GM23338 (cell line): Measurements from ENCODE around the gene BRCA1. TPM values are rescaled to one million over a fixed set of nuclear protein-coding genes. Genes with fewer than 3 reads are reported as not detected.
A peak's percentile ranks its signal among the peaks of the same experiment; 100 is the strongest.

ENCODE experiments used
- ATAC-seq: fragments of 200-7000 bp; cut with Tn5 transposase; 3 replicates; pipeline ENCODE4 v1.9.1; 2020
- DNase-seq: peaks from one replicate; pipeline ENCODE4 v3.0.0-alpha.2; 2015; ENCODE audit warnings: low spot score
- H2AFZ ChIP-seq: fragments of 200-600 bp; sonication (generic); 2 replicates; pipeline ENCODE4 v1.8.0; 2016; ENCODE audit warnings: antibody characterized with exemption, mild to moderate bottlenecking, moderate library complexity
- H3F3A ChIP-seq: fragments of 200-600 bp; sonication (generic); replicated peaks from 2 replicates; pipeline ENCODE4 v1.8.0; 2017; ENCODE audit warnings: antibody characterized with exemption, mixed run types, low read depth
- H3K27ac ChIP-seq: fragments of 200-600 bp; sonication (generic); 2 replicates; pipeline ENCODE4 v1.6.1; 2016; ENCODE audit warnings: low read depth
- H3K27me3 ChIP-seq: fragments of 200-600 bp; sonication (generic); 2 replicates; pipeline ENCODE4 v1.8.0; 2016; ENCODE audit warnings: mild to moderate bottlenecking, mixed run types, moderate library complexity; ENCODE audit not compliant: insufficient read depth
- H3K36me3 ChIP-seq: fragments of 200-600 bp; sonication (generic); 2 replicates; pipeline ENCODE4 v1.8.0; 2016; ENCODE audit warnings: mild to moderate bottlenecking; ENCODE audit not compliant: insufficient read depth
- H3K4me1 ChIP-seq: fragments of 200-600 bp; sonication (generic); 2 replicates; pipeline ENCODE4 v1.8.0; 2016; ENCODE audit warnings: mild to moderate bottlenecking, moderate library complexity; ENCODE audit not compliant: insufficient read depth
- H3K4me2 ChIP-seq: fragments of 200-600 bp; sonication (generic); 2 replicates; pipeline ENCODE4 v1.7.1; 2017; ENCODE audit warnings: mixed run types
- H3K4me3 ChIP-seq: fragments of 200-600 bp; sonication (generic); 2 replicates; pipeline ENCODE4 v1.6.1; 2016; ENCODE audit warnings: mixed run types
- H3K79me2 ChIP-seq: fragments of 200-600 bp; sonication (generic); replicated peaks from 2 replicates; pipeline ENCODE4 v1.8.0; 2017; ENCODE audit warnings: mild to moderate bottlenecking; ENCODE audit not compliant: insufficient read depth
- H3K9me2 ChIP-seq: fragments of 200-600 bp; sonication (generic); 2 replicates; pipeline ENCODE4 v1.8.0; 2017; ENCODE audit not compliant: insufficient read depth
- H4K20me1 ChIP-seq: fragments of 200-600 bp; sonication (generic); replicated peaks from 2 replicates; pipeline ENCODE4 v1.8.0; 2017; ENCODE audit warnings: mild to moderate bottlenecking; ENCODE audit not compliant: insufficient read depth
- H3K27ac Mint-ChIP-seq: 2 replicates; pipeline ENCODE4 v1.8.0; 2020; ENCODE audit warnings: inconsistent platforms, mild to moderate bottlenecking, moderate library complexity, mixed read lengths
- H3K27me3 Mint-ChIP-seq: 3 replicates; pipeline ENCODE4 v1.8.0; 2022; ENCODE audit warnings: low read depth, mild to moderate bottlenecking, moderate library complexity, mixed read lengths, inconsistent platforms; ENCODE audit not compliant: insufficient read depth, poor library complexity
- H3K36me3 Mint-ChIP-seq: 3 replicates; pipeline ENCODE4 v1.8.0; 2021; ENCODE audit warnings: low read depth, mild to moderate bottlenecking, inconsistent platforms, moderate library complexity, mixed read lengths
- H3K4me1 Mint-ChIP-seq: 3 replicates; pipeline ENCODE4 v1.8.0; 2020; ENCODE audit warnings: mild to moderate bottlenecking, inconsistent platforms, mixed read lengths
- H3K4me3 Mint-ChIP-seq: 3 replicates; pipeline ENCODE4 v1.8.0; 2021; ENCODE audit warnings: moderate library complexity, mild to moderate bottlenecking, inconsistent platforms, mixed read lengths
- H3K9me3 Mint-ChIP-seq: 3 replicates; pipeline ENCODE4 v1.8.0; 2020; ENCODE audit warnings: moderate library complexity, mild to moderate bottlenecking, inconsistent platforms, mixed read lengths
- JUNB ChIP-seq: IDR thresholded peaks from one replicate; pipeline ENCODE4 v1.6.1; 2016; ENCODE audit warnings: antibody characterized with exemption; ENCODE audit not compliant: unreplicated experiment
- NANOG ChIP-seq: IDR thresholded peaks from 2 replicates; pipeline ENCODE4 v1.6.1; 2016; ENCODE audit warnings: antibody characterized with exemption, borderline replicate concordance
- ZNF462 ChIP-seq: fragments of 250-450 bp; sonication (Bioruptor Pico); IDR thresholded peaks from 2 replicates; pipeline ENCODE4 v1.5.0; 2020; ENCODE audit warnings: mild to moderate bottlenecking, moderate library complexity
- polyA plus RNA-seq: library from polyadenylated mRNA; unstranded; fragments of >200 nt; fragmentation: Nextera tagmentation; extraction: Ambion mirVana; gene quantifications from 2 replicates; pipeline ENCODE4 v1.2.1, GENCODE V29; 2016
- total RNA-seq: library from RNA; depleted of rRNA; stranded (reverse); fragments of >200 nt; shearing (Covaris generic); gene quantifications from 2 replicates; pipeline ENCODE4 v1.2.3, GENCODE V29; 2014

BRCA1 gene
- total and polyA plus RNA-seq, 2 experiments from 2014 or later = 43.2 to 45.9 TPM

- no peak for TF ChIP-seq ZNF462
Measured at GRCh38 chr17:43151880-43152456, 26.8 kb upstream of the BRCA1 start (continued).

- Histone ChIP-seq H3K9me2 (no peaks in the 10 kb centered on the region), H3K27ac (peak overlapping the region; percentile 35; the same call in 1 of the 2 replicates), H2AFZ (no peak overlapping the region), H3F3A (peaks cover 4% of the 10 kb centered on the region; the same call in 1 of the 2 replicates), H3K27me3 (no peaks in the 10 kb centered on the region), H3K4me3 (no peak overlapping the region), H3K4me1 (peaks cover 13% of the 10 kb centered on the region), H3K4me2 (peak overlapping the region; percentile 14; the same call in 1 of the 2 replicates), H3K36me3 (no peaks in the 10 kb centered on the region), H4K20me1 (no peaks in the 10 kb centered on the region), H3K79me2 (no peaks in the 10 kb centered on the region)
- Mint-ChIP-seq H3K36me3 (peaks cover 2% of the 10 kb centered on the region; the same call in 1 of the 3 replicates), H3K27ac (no peak overlapping the region; the same call in 1 of the 2 replicates), H3K4me3 (peak overlapping the region; percentile 29; the same call in 2 of the 3 replicates), H3K9me3 (no peaks in the 10 kb centered on the region), H3K4me1 (peaks cover 19% of the 10 kb centered on the region), H3K27me3 (peaks cover 4% of the 10 kb centered on the region)
- TF ChIP-seq NANOG = 0 out of 2 replicates have a peak, but pooled peaks have one; percentile 41
- TF ChIP-seq JUNB = no peak
- ATAC-seq = peak; percentile 90
- DNase-seq = peak; percentile 58
Measured at GRCh38 chr17:43146649-43147048, 21.5 kb upstream of the BRCA1 start.

GRCh38 chr17:43143201-43143600 lies 18.0 kb upstream of the BRCA1 start:
- Mint-ChIP-seq H3K4me3 (no peak overlapping the region), H3K27ac (no peak overlapping the region), H3K9me3 (peaks cover 3% of the 10 kb centered on the region; the same call in 2 of the 3 replicates), H3K4me1 (peaks cover 26% of the 10 kb centered on the region), H3K36me3 (peaks cover 11% of the 10 kb centered on the region), H3K27me3 (peaks cover 2% of the 10 kb centered on the region)
- H4K20me1 ChIP-seq = no peaks in the 10 kb centered on the region
- H3K79me2 ChIP-seq = no peaks in the 10 kb centered on the region
- DNase-seq (no peak), ATAC-seq (no peak)
- H3K4me3 ChIP-seq = no peak overlapping the region
- H2AFZ ChIP-seq = no peak overlapping the region
- no peaks in the 10 kb centered on the region for H3K27me3 ChIP-seq
- no peaks in the 10 kb centered on the region for H3K9me2 ChIP-seq
- no peak for TF ChIP-seq JUNB
- no peak overlapping the region for H3K4me2 ChIP-seq
- H3F3A ChIP-seq = 0 out of 2 replicates have a peak, but pooled peaks cover 4% of the 10 kb centered on the region
- H3K36me3 ChIP-seq = no peaks in the 10 kb centered on the region
- H3K27ac ChIP-seq = 0 out of 2 replicates have a peak overlapping the region, but pooled peaks have one; percentile 14
- peaks cover 12% of the 10 kb centered on the region for H3K4me1 ChIP-seq
